Left renal cortex interstitium (tissue), 4 donors: Measurements from ENCODE around the gene PMEPA1. TPM values are rescaled to one million over a fixed set of nuclear protein-coding genes. Genes with fewer than 3 reads are reported as not detected.

Source experiments
- DNase-seq, 4 donors: peaks; one replicate each; pipeline ENCODE4 v3.0.0-alpha.2; 2013; ENCODE audit warnings: low read depth in 4 of 4, low spot score in 2 of 4, missing footprints in 1 of 4
- polyA plus RNA-seq, 4 donors: library from polyadenylated mRNA; unstranded; fragments of 120-200 nt; gene quantifications; one replicate each; pipeline ENCODE4 v1.2.1, GENCODE V29; 2013; ENCODE audit not compliant: insufficient read length in 4 of 4

Gene PMEPA1
- polyA plus RNA-seq, 4 donors, result 16.2 to 25.6 (median 22.2) TPM

GRCh38 chr20:57712851-57713504 is 3.2 kb upstream of the PMEPA1 start:
- DNase-seq, result no peak

- DNase-seq, result no peak
Measured at GRCh38 chr20:57712341-57712740, 2.5 kb upstream of the PMEPA1 start.

GRCh38 chr20:57711826-57712225 is 2.0 kb upstream of the PMEPA1 start:
- DNase-seq, result no peak

- no peak for DNase-seq
Measured at GRCh38 chr20:57711311-57711712, 1.5 kb upstream of the PMEPA1 start.

GRCh38 chr20:57710841-57711240 is 1.0 kb upstream of the PMEPA1 start:
- no peak for DNase-seq

- no peak for DNase-seq
Measured at GRCh38 chr20:57708694-57709673, 831 bp downstream of the PMEPA1 start.

GRCh38 chr20:57707849-57708693 is 1.7 kb downstream of the PMEPA1 start:
- DNase-seq, result no peak

- DNase-seq, result no peak
Measured at GRCh38 chr20:57707320-57707719, 2.5 kb downstream of the PMEPA1 start.

- DNase-seq, result no peak
Measured at GRCh38 chr20:57705127-57705899, 4.5 kb downstream of the PMEPA1 start.

- DNase-seq, result no peak
Measured at GRCh38 chr20:57704245-57704644, 5.6 kb downstream of the PMEPA1 start.

- DNase-seq, result no peak
Measured at GRCh38 chr20:57703013-57703412, 6.8 kb downstream of the PMEPA1 start.

GRCh38 chr20:57702521-57702920 is 7.3 kb downstream of the PMEPA1 start:
- DNase-seq, result no peak

GRCh38 chr20:57702091-57702490 is 7.7 kb downstream of the PMEPA1 start:
- DNase-seq, result no peak

GRCh38 chr20:57701651-57702050 is 8.2 kb downstream of the PMEPA1 start:
- DNase-seq, result no peak

- DNase-seq, result no peak
Measured at GRCh38 chr20:57701090-57701489, 8.7 kb downstream of the PMEPA1 start.

- DNase-seq, result no peak
Measured at GRCh38 chr20:57699395-57699794, 10.4 kb downstream of the PMEPA1 start.

GRCh38 chr20:57698867-57699275 is 10.9 kb downstream of the PMEPA1 start:
- no peak for DNase-seq

GRCh38 chr20:57698116-57698866 is 11.5 kb downstream of the PMEPA1 start:
- no peak for DNase-seq

- no peak for DNase-seq
Measured at GRCh38 chr20:57697543-57697942, 12.3 kb downstream of the PMEPA1 start.
